ENCODE results near the gene LRTM2.

LRTM2 gene

DNA sequence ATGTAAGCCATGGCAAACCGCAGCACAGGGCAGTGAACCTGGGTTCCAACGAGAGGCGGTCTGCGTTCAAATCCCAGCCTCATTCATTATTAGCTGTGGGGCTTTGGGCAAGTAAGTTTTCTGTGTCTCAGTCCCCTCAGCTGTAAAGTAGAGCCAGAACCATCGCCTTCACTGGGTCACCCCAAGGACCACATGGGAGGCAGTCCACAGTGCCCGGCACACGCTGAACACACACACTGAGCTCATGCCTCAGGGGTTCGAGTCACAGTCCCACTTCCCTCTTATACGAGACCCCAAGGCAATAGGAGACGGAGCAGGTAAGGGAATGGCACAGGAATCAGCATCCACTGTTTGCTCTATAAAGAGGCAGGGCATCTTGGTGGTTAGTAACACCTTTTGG, 19.1 kb downstream of the LRTM2 start:
- H3K4me3 ChIP-seq (ENCODE audit: low read length): no peak overlapping the region
- H3K36me3 ChIP-seq (ENCODE audit: control insufficient read depth, insufficient read depth, low read length): no peaks in the 10 kb centered on the region
- peaks cover 9% of the 10 kb centered on the region for H3K4me1 ChIP-seq (ENCODE audit: control insufficient read depth, insufficient read depth, low read length)
- no peaks in the 10 kb centered on the region for H3K9me3 ChIP-seq (ENCODE audit: control insufficient read depth, insufficient read depth, low read length)
- H3K27me3 ChIP-seq (ENCODE audit: control insufficient read depth, insufficient read depth, low read length): no peaks in the 10 kb centered on the region
- no CpG with 5 or more reads among the region's 10 CpGs for WGBS (ENCODE audit: insufficient coverage, insufficient read length)
- H3K27ac ChIP-seq (ENCODE audit: low read length): no peak overlapping the region
- DNase-seq (ENCODE audit: low read depth, low spot score): no peak

GRCh38 chr12:1839956-1840951, 19.9 kb downstream of the LRTM2 start:
- Histone ChIP-seq H3K9me3 (ENCODE audit: control insufficient read depth, insufficient read depth, low read length) (no peaks in the 10 kb centered on the region), H3K4me1 (ENCODE audit: control insufficient read depth, insufficient read depth, low read length) (peaks cover 12% of the 10 kb centered on the region), H3K27ac (ENCODE audit: low read length) (no peak overlapping the region), H3K27me3 (ENCODE audit: control insufficient read depth, insufficient read depth, low read length) (no peaks in the 10 kb centered on the region), H3K36me3 (ENCODE audit: control insufficient read depth, insufficient read depth, low read length) (no peaks in the 10 kb centered on the region), H3K4me3 (ENCODE audit: low read length) (no peak overlapping the region)
- whole genome bisulfite sequencing (ENCODE audit: insufficient coverage, insufficient read length): no CpG with 5 or more reads among the region's 24 CpGs
- DNase-seq (ENCODE audit: low read depth, low spot score): no peak

GRCh38 chr12:1840981-1841425, 20.6 kb downstream of the LRTM2 start:
- Histone ChIP-seq H3K27me3 (ENCODE audit: control insufficient read depth, insufficient read depth, low read length) (no peaks in the 10 kb centered on the region), H3K4me1 (ENCODE audit: control insufficient read depth, insufficient read depth, low read length) (peaks cover 12% of the 10 kb centered on the region), H3K27ac (ENCODE audit: low read length) (no peak overlapping the region), H3K9me3 (ENCODE audit: control insufficient read depth, insufficient read depth, low read length) (no peaks in the 10 kb centered on the region), H3K4me3 (ENCODE audit: low read length) (no peak overlapping the region), H3K36me3 (ENCODE audit: control insufficient read depth, insufficient read depth, low read length) (no peaks in the 10 kb centered on the region)
- no peak for DNase-seq (ENCODE audit: low read depth, low spot score)
- WGBS (ENCODE audit: insufficient coverage, insufficient read length): no CpG with 5 or more reads among the region's 16 CpGs

GRCh38 chr12:1841586-1842182, 21.3 kb downstream of the LRTM2 start:
- DNase-seq (ENCODE audit: low read depth, low spot score): no peak
- no peaks in the 10 kb centered on the region for H3K9me3 ChIP-seq (ENCODE audit: control insufficient read depth, insufficient read depth, low read length)
- H3K4me3 ChIP-seq (ENCODE audit: low read length): no peak overlapping the region
- no peak overlapping the region for H3K27ac ChIP-seq (ENCODE audit: low read length)
- H3K27me3 ChIP-seq (ENCODE audit: control insufficient read depth, insufficient read depth, low read length): no peaks in the 10 kb centered on the region
- H3K36me3 ChIP-seq (ENCODE audit: control insufficient read depth, insufficient read depth, low read length): no peaks in the 10 kb centered on the region
- WGBS (ENCODE audit: insufficient coverage, insufficient read length): no CpG with 5 or more reads among the region's 13 CpGs
- peaks cover 12% of the 10 kb centered on the region for H3K4me1 ChIP-seq (ENCODE audit: control insufficient read depth, insufficient read depth, low read length)

DNA sequence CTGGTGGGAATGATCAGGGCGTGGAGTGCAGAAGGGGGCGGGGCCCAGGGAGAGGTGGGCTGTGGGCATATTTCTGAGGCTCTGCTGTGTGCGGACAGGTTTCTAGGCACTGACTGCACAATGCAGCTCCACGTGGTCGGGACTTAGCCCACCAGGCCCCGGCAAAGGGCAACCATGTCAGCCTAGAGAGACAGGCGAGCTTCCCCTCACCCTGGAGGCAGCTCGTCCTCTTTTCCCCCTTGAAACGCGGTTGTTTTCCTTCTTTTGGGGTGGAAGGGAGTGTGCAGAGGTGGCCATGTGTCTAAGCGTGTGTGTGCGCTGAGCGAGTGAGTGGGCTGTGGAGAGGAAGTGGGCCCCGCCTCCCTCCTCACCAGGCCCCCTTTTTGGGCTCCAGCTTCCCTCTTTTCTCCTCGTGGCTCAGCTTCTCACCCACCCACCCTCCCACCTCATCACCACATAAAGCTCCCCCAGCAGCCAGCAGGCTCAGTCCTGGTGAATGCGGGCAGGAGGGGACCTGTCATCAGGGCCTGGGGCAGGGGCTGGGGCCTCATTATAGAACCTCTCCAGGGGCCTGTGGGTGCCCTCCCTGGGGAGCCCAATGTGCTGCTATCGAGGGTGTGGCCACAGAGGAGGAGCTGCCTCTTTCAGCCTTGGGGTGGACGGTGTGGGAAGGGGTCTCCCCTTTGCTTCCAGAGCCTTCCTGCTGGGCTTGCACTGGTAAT, 22.0 kb downstream of the LRTM2 start:
- no CpG with 5 or more reads among the region's 18 CpGs for WGBS (ENCODE audit: insufficient coverage, insufficient read length)
- DNase-seq (ENCODE audit: low read depth, low spot score): no peak
- Histone ChIP-seq H3K9me3 (ENCODE audit: control insufficient read depth, insufficient read depth, low read length) (no peaks in the 10 kb centered on the region), H3K27me3 (ENCODE audit: control insufficient read depth, insufficient read depth, low read length) (no peaks in the 10 kb centered on the region), H3K4me3 (ENCODE audit: low read length) (no peak overlapping the region), H3K4me1 (ENCODE audit: control insufficient read depth, insufficient read depth, low read length) (peaks cover 9% of the 10 kb centered on the region), H3K36me3 (ENCODE audit: control insufficient read depth, insufficient read depth, low read length) (no peaks in the 10 kb centered on the region), H3K27ac (ENCODE audit: low read length) (no peak overlapping the region)

DNA sequence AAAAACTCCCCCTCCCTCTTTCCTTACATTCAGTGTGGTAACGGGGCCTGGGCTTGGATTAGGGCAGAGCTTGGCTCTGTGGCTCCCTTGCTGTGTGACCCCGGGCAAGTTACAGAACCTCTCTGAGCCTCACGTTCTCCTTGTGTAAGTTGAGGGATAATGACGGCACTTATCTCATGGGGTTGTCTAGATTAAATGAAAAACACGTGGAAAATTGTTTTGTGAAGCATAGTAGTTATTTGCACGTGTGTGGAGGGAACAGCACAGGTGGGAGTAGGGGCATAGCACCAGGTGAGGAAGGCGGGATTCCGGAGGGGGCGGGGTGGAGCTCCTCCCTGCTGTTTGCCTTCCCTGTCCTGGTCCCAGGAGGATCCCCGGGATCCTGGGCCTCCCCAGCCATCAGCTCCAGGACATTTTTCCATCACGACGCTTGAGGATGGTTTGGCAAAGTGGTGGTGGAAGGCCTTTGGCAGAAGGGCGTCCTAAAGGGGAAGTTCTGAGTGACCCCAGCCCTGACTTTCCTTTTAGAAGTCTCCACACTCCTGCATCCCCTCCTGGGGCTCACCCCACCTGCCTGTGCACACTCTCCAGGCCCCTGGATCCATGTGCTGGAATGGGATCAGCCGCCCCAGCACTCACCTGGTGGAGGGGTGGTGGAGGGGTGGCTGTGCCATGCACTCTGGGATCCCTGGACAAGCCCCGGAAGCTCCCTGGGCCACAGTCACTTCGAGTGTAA, 22.7 kb downstream of the LRTM2 start:
- no peaks in the 10 kb centered on the region for H3K36me3 ChIP-seq (ENCODE audit: control insufficient read depth, insufficient read depth, low read length)
- H3K4me1 ChIP-seq (ENCODE audit: control insufficient read depth, insufficient read depth, low read length): peaks cover 9% of the 10 kb centered on the region
- H3K27ac ChIP-seq (ENCODE audit: low read length): no peak overlapping the region
- DNase-seq (ENCODE audit: low read depth, low spot score): no peak
- WGBS (ENCODE audit: insufficient coverage, insufficient read length): no CpG with 5 or more reads among the region's 16 CpGs
- no peaks in the 10 kb centered on the region for H3K9me3 ChIP-seq (ENCODE audit: control insufficient read depth, insufficient read depth, low read length)
- no peak overlapping the region for H3K4me3 ChIP-seq (ENCODE audit: low read length)
- no peaks in the 10 kb centered on the region for H3K27me3 ChIP-seq (ENCODE audit: control insufficient read depth, insufficient read depth, low read length)

DNA sequence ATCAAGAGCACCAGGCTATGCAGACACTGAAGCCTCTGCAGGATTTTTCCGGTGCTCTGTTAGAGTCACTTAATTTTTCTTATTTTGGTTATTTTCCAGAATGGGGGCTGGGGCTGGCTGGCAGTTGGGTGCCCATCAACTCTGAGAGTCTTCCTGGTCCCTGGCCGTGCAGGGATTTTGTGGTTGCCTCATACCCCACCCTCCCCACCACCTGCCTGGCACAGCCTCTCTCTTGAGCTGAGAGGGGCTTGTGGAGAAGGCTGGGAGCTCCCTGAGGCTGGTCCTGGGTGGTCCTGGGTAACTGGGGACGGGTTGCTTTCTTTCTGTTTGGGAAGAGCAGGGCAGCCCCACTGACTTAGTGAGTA, 23.3 kb downstream of the LRTM2 start:
- H3K4me1 ChIP-seq (ENCODE audit: control insufficient read depth, insufficient read depth, low read length): peaks cover 9% of the 10 kb centered on the region
- no peak for DNase-seq (ENCODE audit: low read depth, low spot score)
- WGBS (ENCODE audit: insufficient coverage, insufficient read length): no CpG with 5 or more reads among the region's 3 CpGs
- no peaks in the 10 kb centered on the region for H3K9me3 ChIP-seq (ENCODE audit: control insufficient read depth, insufficient read depth, low read length)
- H3K27me3 ChIP-seq (ENCODE audit: control insufficient read depth, insufficient read depth, low read length): no peaks in the 10 kb centered on the region
- no peaks in the 10 kb centered on the region for H3K36me3 ChIP-seq (ENCODE audit: control insufficient read depth, insufficient read depth, low read length)
- H3K27ac ChIP-seq (ENCODE audit: low read length): no peak overlapping the region
- no peak overlapping the region for H3K4me3 ChIP-seq (ENCODE audit: low read length)

DNA sequence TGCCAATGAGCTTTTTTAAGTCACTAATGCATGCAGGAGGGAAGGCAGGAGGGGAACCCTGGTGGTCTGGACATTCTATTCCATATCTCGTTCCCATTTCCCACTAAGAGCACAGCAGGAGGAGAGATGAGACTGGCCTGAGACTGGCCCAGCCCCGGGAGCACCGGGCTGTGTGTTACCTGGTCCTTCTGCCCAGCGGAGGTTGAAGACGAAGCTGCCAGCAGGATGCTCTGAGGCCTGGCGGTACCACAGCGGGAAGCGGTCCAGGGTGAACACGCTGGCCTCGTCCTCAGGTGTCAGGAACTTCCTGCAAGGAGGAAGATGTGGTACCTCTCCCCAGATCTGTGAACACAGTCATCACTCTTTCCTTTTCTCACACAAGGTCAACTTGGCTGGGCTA, 23.9 kb downstream of the LRTM2 start:
- Histone ChIP-seq H3K27ac (ENCODE audit: low read length) (no peak overlapping the region), H3K4me1 (ENCODE audit: control insufficient read depth, insufficient read depth, low read length) (peaks cover 9% of the 10 kb centered on the region), H3K27me3 (ENCODE audit: control insufficient read depth, insufficient read depth, low read length) (no peaks in the 10 kb centered on the region), H3K36me3 (ENCODE audit: control insufficient read depth, insufficient read depth, low read length) (no peaks in the 10 kb centered on the region), H3K4me3 (ENCODE audit: low read length) (no peak overlapping the region), H3K9me3 (ENCODE audit: control insufficient read depth, insufficient read depth, low read length) (no peaks in the 10 kb centered on the region)
- WGBS (ENCODE audit: insufficient coverage, insufficient read length): no CpG with 5 or more reads among the region's 10 CpGs
- DNase-seq (ENCODE audit: low read depth, low spot score): no peak

GRCh38 chr12:1844661-1845409, 24.5 kb downstream of the LRTM2 start:
- no peaks in the 10 kb centered on the region for H3K9me3 ChIP-seq (ENCODE audit: control insufficient read depth, insufficient read depth, low read length)
- H3K4me3 ChIP-seq (ENCODE audit: low read length): no peak overlapping the region
- WGBS (ENCODE audit: insufficient coverage, insufficient read length): no CpG with 5 or more reads among the region's 12 CpGs
- peaks cover 9% of the 10 kb centered on the region for H3K4me1 ChIP-seq (ENCODE audit: control insufficient read depth, insufficient read depth, low read length)
- DNase-seq (ENCODE audit: low read depth, low spot score): no peak
- H3K27me3 ChIP-seq (ENCODE audit: control insufficient read depth, insufficient read depth, low read length): no peaks in the 10 kb centered on the region
- no peak overlapping the region for H3K27ac ChIP-seq (ENCODE audit: low read length)
- no peaks in the 10 kb centered on the region for H3K36me3 ChIP-seq (ENCODE audit: control insufficient read depth, insufficient read depth, low read length)

Data from iPS DF 6.9 (cell line).